Hepatic stellate cell (primary cell): ENCODE measurements around the gene AKNA.

ENCODE experiments used
- DNase-seq: peaks from one replicate; pipeline ENCODE4 v3.0.0; 2011; ENCODE audit warnings: low spot score

The AKNA gene

GRCh38 chr9:114374936-114375335 is 12.8 kb downstream of the AKNA start:
- no peak for DNase-seq

- no peak for DNase-seq
Observed at GRCh38 chr9:114373960-114374730, 13.6 kb downstream of the AKNA start.

GRCh38 chr9:114372921-114373448 is 14.8 kb downstream of the AKNA start:
- DNase-seq = no peak

GRCh38 chr9:114371973-114372917 is 15.5 kb downstream of the AKNA start:
- DNase-seq = no peak

- DNase-seq = no peak
Observed at GRCh38 chr9:114371343-114371944, 16.3 kb downstream of the AKNA start.

GRCh38 chr9:114370968-114371320 is 16.8 kb downstream of the AKNA start:
- DNase-seq = no peak

GRCh38 chr9:114370251-114370967 is 17.4 kb downstream of the AKNA start:
- DNase-seq = no peak

- no peak for DNase-seq
Observed at GRCh38 chr9:114369216-114370130, 18.3 kb downstream of the AKNA start.

- no peak for DNase-seq
Observed at GRCh38 chr9:114367772-114368569, 19.8 kb downstream of the AKNA start.

- no peak for DNase-seq
Observed at GRCh38 chr9:114367366-114367765, 20.4 kb downstream of the AKNA start.

GRCh38 chr9:114366334-114367128 is 21.3 kb downstream of the AKNA start:
- DNase-seq = peak; percentile 86

- DNase-seq = no peak
Observed at GRCh38 chr9:114365194-114365593, 22.6 kb downstream of the AKNA start.

GRCh38 chr9:114364134-114365041 is 23.4 kb downstream of the AKNA start:
- DNase-seq = peak; percentile 73

- no peak for DNase-seq
Observed at GRCh38 chr9:114363424-114363823, 24.4 kb downstream of the AKNA start.

GRCh38 chr9:114362394-114362793 is 25.4 kb downstream of the AKNA start:
- no peak for DNase-seq

- no peak for DNase-seq
Observed at GRCh38 chr9:114361542-114361941, 26.2 kb downstream of the AKNA start.

- no peak for DNase-seq
Observed at GRCh38 chr9:114359801-114360200, 28.0 kb downstream of the AKNA start.

- DNase-seq = no peak
Observed at GRCh38 chr9:114357911-114358328, 29.9 kb downstream of the AKNA start.
